ENCODE measurements around the gene CRYM.

Gene CRYM

DNA sequence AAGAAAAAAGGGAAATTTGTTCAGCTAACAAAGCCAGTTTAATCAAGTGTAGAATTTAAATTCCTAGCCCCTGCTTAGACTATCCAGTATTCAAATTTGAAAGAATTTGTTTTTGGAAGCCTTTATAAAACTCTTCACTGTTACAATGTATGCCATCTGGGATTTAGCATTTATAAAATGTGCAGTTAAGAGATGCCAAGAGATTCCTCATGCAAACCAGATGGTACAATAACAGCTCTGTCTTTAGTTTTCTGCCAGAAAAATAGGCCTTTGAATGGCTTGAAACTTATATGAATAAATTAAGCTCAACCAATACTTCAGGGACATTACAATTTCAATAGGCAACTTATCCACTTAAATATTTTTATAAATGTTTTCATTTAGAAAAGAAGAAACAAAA lies 51.3 kb downstream of the CRYM start:
- no peak overlapping the region for H3K4me3 ChIP-seq (ENCODE audit: low read depth, low read length)
- no peak for DNase-seq (ENCODE audit: low read depth)
- TF ChIP-seq, protein P1, sequence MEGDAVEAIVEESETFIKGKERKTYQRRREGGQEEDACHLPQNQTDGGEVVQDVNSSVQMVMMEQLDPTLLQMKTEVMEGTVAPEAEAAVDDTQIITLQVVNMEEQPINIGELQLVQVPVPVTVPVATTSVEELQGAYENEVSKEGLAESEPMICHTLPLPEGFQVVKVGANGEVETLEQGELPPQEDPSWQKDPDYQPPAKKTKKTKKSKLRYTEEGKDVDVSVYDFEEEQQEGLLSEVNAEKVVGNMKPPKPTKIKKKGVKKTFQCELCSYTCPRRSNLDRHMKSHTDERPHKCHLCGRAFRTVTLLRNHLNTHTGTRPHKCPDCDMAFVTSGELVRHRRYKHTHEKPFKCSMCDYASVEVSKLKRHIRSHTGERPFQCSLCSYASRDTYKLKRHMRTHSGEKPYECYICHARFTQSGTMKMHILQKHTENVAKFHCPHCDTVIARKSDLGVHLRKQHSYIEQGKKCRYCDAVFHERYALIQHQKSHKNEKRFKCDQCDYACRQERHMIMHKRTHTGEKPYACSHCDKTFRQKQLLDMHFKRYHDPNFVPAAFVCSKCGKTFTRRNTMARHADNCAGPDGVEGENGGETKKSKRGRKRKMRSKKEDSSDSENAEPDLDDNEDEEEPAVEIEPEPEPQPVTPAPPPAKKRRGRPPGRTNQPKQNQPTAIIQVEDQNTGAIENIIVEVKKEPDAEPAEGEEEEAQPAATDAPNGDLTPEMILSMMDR (IDR thresholded peaks at IDR 0.05; ENCODE audit: insufficient read depth, low read depth, low read length, missing control alignments) = no peak

- TF ChIP-seq, protein P1 (IDR thresholded peaks at IDR 0.05; ENCODE audit: insufficient read depth, low read depth, low read length, missing control alignments) = no peak
- no peak overlapping the region for H3K4me3 ChIP-seq (ENCODE audit: low read depth, low read length)
- DNase-seq (ENCODE audit: low read depth) = no peak
Observed at GRCh38 chr16:21224800-21225199, 53.3 kb downstream of the CRYM start.

GRCh38 chr16:21223787-21224186 lies 54.3 kb downstream of the CRYM start:
- no peak overlapping the region for H3K4me3 ChIP-seq (ENCODE audit: low read depth, low read length)
- TF ChIP-seq, protein P1 (IDR thresholded peaks at IDR 0.05; ENCODE audit: insufficient read depth, low read depth, low read length, missing control alignments) = no peak
- DNase-seq (ENCODE audit: low read depth) = no peak

DNA sequence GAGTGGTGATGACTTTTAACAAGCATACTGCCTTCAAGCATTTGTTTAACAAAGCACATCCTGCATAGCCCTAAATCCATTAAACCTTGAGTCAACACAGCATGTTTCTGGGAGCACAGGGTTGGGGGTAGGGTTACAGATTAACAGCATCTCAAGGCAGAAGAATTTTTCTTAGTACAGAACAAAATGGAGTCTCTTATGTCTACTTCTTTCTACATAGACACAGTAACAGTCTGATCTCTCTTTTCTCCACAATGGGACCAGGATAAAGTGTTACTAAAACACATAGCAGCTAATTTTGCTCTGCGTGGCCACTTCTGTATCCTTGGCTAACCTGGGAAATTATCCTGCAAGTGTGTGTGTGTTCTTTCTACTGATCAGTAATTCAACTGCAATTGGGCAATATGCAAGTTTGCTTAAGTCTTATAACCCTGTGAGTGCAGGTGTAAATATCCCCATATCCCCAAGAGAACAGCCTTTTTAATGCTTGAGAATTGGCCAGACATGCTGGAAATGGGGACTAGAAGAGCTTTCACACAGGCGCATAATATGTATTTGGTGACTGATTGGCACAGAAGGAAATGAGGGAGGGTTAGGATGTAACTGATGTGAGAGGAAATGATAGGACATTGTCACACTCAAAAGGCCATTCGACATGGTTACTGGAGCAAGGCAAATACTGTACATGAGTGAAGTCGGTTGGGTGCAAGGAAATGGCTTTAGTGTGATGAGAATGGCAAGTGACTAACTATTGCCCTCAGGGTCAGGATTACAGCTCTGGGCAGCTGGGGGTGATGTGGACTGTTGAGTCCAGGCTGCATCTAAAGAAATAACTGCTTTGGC lies 55.4 kb downstream of the CRYM start:
- no peak for DNase-seq (ENCODE audit: low read depth)
- H3K4me3 ChIP-seq (ENCODE audit: low read depth, low read length) = no peak overlapping the region
- TF ChIP-seq, protein P1 (IDR thresholded peaks at IDR 0.05; ENCODE audit: insufficient read depth, low read depth, low read length, missing control alignments) = no peak

DNA sequence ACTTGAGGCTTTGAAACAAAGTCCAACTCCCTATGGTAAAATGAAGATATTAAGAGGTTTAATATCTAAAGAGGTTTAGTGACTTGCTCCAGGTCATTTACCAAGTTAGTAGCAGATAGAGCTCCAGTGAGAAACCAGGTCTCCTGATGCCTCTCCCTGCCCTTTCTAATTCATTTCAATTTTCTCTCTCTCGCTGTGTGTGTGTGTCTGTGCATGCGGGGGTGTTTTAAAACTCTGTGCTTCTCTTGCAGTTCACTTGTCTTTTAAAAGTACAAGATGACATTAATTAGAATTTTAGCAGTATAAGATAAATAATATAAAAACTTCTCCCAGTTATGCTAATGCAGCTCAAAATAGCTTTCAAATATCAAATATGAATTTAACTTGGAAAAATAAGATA lies 58.5 kb downstream of the CRYM start:
- TF ChIP-seq, protein P1 (IDR thresholded peaks at IDR 0.05; ENCODE audit: insufficient read depth, low read depth, low read length, missing control alignments) = no peak
- no peak for DNase-seq (ENCODE audit: low read depth)
- no peak overlapping the region for H3K4me3 ChIP-seq (ENCODE audit: low read depth, low read length)

DNA sequence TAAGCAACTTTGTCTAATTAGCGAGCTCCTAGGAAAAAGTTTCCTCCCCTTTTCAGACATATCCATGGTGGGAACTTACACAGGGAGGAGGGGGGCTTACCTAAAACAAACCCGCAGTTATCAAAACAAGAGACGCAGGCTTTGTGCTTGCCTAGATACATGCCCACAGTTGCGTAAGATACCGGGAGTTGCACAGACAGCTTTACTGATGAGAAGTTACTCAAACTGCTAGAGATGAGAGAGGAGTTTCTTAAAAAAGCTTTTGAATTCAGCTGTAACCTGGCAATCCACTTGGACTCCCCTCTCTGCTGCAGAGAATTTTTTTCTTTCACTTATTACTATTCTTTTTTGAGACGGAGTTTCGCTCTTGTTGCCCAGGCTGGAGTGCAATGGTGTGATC lies 59.9 kb downstream of the CRYM start:
- no peak overlapping the region for H3K4me3 ChIP-seq (ENCODE audit: low read depth, low read length)
- no peak for DNase-seq (ENCODE audit: low read depth)
- TF ChIP-seq, protein P1 (IDR thresholded peaks at IDR 0.05; ENCODE audit: insufficient read depth, low read depth, low read length, missing control alignments) = no peak

GRCh38 chr16:21217121-21217520 lies 61.0 kb downstream of the CRYM start:
- TF ChIP-seq, protein P1 (IDR thresholded peaks at IDR 0.05; ENCODE audit: insufficient read depth, low read depth, low read length, missing control alignments) = no peak
- no peak for DNase-seq (ENCODE audit: low read depth)
- H3K4me3 ChIP-seq (ENCODE audit: low read depth, low read length) = no peak overlapping the region
